H4 (cell line): ENCODE results near the gene NBPF15. TPM values are rescaled to one million over a fixed set of nuclear protein-coding genes. Genes with fewer than 3 reads are reported as not detected.

ENCODE experiments used
- total RNA-seq: library from RNA; depleted of rRNA; stranded (reverse); fragments of >200 nt; shearing (Covaris generic); gene quantifications from 2 replicates; pipeline ENCODE4 v1.2.3, GENCODE V29; 2014; rRNA removed

The NBPF15 gene
- total RNA-seq, 1 experiment from 2014 or later, result 14.7 TPM

Other genes with a start within 250 kb of the NBPF15 start
- gene PPIAL4E, start 88.0 kb downstream of the NBPF15 start, total RNA-seq, result not detected in 2 replicates
- gene PPIAL4F, start 131.2 kb upstream of the NBPF15 start, total RNA-seq, result not detected in 2 replicates